GM18526 (cell line): ENCODE results near the gene POTEJ.
"Not testable (repeated sequence)": the region's sequence is repeated elsewhere in the genome, so short reads cannot be mapped to it uniquely, and the experiment has no call there.

Experiments
- POLR2A ChIP-seq: IDR thresholded peaks from 3 replicates; pipeline ENCODE4 v1.6.1; 2011; ENCODE audit not compliant: insufficient read length; ENCODE audit errors: extremely low read depth

Gene POTEJ

GRCh38 chr2:130611140-130611539, at the start of gene POTEJ:
Gene POTEJ, plus strand, starts transcription at chr2:130611440. Its CDS starts 93 bp downstream, at chr2:130611533.
- not testable (repeated sequence) for TF ChIP-seq POLR2A

DNA sequence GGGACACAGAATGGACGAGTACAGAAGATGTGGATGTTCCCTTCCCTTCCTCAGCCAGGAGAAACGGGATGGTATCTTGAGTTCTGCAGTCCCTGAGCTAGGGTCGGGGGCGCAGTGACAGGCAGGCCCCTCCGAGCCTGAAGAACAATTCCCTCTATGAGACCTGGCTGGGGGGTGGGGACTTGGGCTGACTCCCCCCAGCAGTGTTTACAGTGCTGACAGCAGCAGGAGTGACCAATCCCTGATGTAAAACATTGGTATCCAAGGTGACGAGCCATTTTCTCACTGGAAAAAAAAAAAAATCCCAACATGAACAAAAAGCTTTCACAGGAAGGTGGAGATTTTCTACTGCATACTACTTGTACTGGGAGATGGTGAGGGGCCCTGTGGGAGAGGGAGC, 11.8 kb upstream of the POTEJ start, which contains the start of gene CFC1:
Gene CFC1, minus strand, starts transcription at position 183 of the 400 bp plus-strand sequence. CDS start 288 bp downstream, outside the sequence.
- TF ChIP-seq POLR2A, result not testable (repeated sequence)
